ENCODE measurements around the gene GLB1L3. TPM values are rescaled to one million over a fixed set of nuclear protein-coding genes. Genes with fewer than 3 reads are reported as not detected.

GLB1L3 gene, protein sequence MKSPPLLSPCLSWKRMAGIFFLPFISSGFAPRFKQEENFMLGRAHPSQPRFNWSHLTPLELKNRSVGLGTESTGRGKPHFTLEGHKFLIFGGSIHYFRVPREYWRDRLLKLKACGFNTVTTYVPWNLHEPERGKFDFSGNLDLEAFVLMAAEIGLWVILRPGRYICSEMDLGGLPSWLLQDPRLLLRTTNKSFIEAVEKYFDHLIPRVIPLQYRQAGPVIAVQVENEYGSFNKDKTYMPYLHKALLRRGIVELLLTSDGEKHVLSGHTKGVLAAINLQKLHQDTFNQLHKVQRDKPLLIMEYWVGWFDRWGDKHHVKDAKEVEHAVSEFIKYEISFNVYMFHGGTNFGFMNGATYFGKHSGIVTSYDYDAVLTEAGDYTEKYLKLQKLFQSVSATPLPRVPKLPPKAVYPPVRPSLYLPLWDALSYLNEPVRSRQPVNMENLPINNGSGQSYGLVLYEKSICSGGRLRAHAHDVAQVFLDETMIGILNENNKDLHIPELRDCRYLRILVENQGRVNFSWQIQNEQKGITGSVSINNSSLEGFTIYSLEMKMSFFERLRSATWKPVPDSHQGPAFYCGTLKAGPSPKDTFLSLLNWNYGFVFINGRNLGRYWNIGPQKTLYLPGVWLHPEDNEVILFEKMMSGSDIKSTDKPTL
- not detected in 2 replicates for total RNA-seq

DNA sequence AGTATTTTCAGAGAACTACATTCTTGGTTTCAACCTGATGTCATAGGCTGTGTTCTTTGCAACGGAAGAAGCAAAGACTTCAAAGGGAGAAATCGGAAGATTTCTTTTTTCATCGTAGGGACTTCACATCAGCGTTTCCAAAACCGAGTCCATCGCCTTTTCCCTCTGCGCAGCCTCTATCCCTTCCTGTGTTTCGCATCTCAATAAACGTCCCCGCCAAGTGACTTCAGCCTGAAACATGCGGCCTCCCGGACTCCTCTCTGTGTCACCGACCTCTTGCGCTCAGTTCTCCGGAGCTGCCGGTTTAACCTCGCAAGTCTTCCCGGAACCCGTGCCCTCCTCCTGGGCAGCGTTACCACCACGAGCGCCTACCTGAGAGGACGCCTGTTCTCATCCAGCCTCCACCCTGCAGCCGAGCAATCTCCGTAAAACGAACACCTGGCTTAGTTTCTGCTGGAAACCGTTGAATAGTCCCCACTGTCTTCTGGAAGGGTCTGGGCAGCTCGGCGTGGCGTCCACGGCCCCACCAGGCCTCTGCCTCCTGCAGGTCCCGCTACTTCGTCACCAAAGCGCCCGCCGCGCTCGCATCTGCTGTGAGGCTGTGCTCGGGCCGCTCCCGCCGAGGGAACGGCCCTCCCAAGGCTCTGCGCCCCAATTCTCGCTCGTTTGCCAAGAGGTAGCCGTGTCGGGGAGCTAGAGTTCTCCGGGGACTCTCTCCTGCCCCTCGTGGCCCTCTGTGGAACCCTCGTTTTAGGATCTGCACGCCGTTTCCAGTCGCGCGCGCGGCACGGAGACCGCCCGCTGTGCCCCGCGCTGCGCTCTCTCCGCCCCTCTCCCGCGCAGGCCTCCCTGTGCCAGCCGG, at the start of gene GLB1L3:
Gene GLB1L3 (plus strand): TSS at position 846 of the 862 bp plus-strand sequence. CDS start 362 bp downstream, outside the sequence.

DNA sequence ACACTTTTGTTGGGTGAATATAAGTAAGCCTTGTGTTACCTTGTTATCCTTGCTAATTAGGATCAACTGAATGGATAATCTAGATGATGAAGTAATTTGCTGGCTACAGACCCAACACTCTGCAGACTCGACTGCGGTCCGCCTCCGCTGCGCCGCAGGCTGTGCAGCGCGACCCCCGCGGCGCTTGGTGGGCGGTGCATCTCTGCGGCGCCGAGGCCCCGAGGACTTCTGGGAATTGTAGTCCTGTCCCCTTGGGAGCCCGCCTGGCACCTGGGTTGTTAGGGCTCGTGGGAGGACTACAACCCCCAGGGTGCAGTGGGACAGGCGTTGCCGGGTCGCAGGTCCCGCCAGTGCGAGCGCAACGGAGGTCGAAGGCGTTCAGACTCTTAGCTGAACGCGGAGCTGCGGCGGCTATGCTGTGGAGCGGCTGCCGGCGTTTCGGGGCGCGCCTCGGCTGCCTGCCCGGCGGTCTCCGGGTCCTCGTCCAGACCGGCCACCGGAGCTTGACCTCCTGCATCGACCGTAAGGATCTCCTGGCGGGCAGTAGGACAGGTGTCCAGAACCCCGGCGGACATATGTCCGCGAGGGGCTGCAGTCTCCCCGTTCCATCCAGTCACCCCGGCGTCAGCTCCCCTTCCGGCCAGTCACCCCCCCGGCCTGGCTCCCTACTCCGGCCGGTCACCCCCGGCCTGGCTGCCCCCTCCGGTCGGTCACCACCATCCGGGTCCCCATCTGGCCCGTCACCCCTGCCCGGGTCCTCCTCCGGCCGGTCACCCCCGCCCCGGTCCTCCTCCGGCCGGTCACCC, 22.8 kb upstream of the GLB1L3 start, which contains the start of the genes ACAD8 and THYN1:
Gene ACAD8 (plus strand): TSS at position 381 of the 806 bp plus-strand sequence. CDS start 33 bp downstream, at position 414.
Gene THYN1 (minus strand): TSS at position 165 of the 806 bp plus-strand sequence. CDS start 470 bp downstream, outside the sequence.

DNA sequence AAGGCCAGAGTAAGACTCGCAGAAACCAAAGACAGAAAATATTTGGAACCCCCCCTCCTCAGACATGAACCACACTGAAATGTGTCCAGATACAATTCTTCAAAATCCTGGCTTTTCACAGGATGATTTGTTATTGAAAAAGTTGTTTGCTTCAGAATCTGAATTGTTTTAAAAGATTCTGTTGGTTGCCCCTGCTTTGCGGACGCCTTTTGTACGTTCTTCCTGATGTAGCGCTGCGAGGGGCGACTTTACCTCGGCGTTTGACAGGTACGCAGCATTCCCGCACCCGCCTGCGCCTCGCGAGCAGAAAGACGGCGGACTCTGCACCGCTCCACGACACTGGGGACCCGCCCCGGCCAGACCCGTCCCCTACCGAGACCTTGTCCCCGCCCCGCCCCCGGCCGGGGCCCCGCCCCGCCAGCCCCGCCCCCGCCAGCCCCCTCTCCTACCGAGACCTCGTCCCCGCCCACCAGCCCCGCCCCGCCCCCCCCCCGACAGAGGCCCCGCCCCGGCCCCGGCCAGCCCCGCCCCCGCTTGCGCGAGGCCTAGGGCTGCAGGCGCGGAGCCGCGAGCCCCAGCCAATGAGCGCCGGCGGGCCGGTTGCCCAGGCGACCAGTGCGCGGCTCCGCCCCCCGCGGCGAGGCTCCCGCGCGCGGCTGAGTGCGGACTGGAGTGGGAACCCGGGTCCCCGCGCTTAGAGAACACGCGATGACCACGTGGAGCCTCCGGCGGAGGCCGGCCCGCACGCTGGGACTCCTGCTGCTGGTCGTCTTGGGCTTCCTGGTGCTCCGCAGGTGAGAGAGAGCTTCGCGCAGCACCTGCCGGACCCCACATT, 55.4 kb downstream of the GLB1L3 start, which contains the start of gene GLB1L2:
Gene GLB1L2 (plus strand): TSS at position 635 of the 835 bp plus-strand sequence. CDS start 74 bp downstream, at position 709.

Other genes starting within 250 kb of the GLB1L3 start
- gene JAM3, start 207.3 kb upstream of the GLB1L3 start, total RNA-seq: 0.39 and 0.43 TPM in 2 replicates
- 10.6 and 11.4 TPM in 2 replicates for gene NCAPD3, start 52.4 kb upstream of the GLB1L3 start, total RNA-seq
- 42.0 and 57.0 TPM in 2 replicates for gene VPS26B, start 51.7 kb upstream of the GLB1L3 start, total RNA-seq
- 34.2 and 53.7 TPM in 2 replicates for gene THYN1, start 23.0 kb upstream of the GLB1L3 start, total RNA-seq
- 13.8 and 17.3 TPM in 2 replicates for gene ACAD8, start 22.8 kb upstream of the GLB1L3 start, total RNA-seq
- under 0.01 and 0.54 TPM in 2 replicates for gene GLB1L2, start 55.6 kb downstream of the GLB1L3 start, total RNA-seq
- not detected in 2 replicates for gene B3GAT1, start 135.9 kb downstream of the GLB1L3 start, total RNA-seq